A549 (cell line): ENCODE results near the gene CTNNBL1.

Experiments
- BHLHE40 ChIP-seq: IDR thresholded peaks from 2 replicates; pipeline ENCODE4 v1.6.1; 2012; ENCODE audit warnings: low read depth, low read length, inconsistent platforms
- CBX2 ChIP-seq: fragments of 200-600 bp; sonication (generic); IDR thresholded peaks from 2 replicates; pipeline ENCODE4 v1.6.1; 2016; ENCODE audit warnings: low read depth, mild to moderate bottlenecking, borderline replicate concordance
- CTCF ChIP-seq: fragments of >200 bp; sonication (Bioruptor Twin); formaldehyde crosslinking; IDR thresholded peaks from 3 replicates; pipeline ENCODE4 v1.5.1; 2016
- ESRRA ChIP-seq: fragments of 150-350 bp; IDR thresholded peaks from 2 replicates; pipeline ENCODE4 v1.6.1; 2014; ENCODE audit warnings: mild to moderate bottlenecking, low read length, borderline replicate concordance
- SMC3 ChIP-seq: fragments of >200 bp; sonication (Bioruptor Twin); formaldehyde crosslinking; IDR thresholded peaks from 3 replicates; pipeline ENCODE4 v1.6.1; 2018; ENCODE audit warnings: inconsistent platforms

- TF ChIP-seq CBX2, result no peak
- no peak; the same call in 2 of the 3 replicates for TF ChIP-seq CTCF
- no peak for TF ChIP-seq BHLHE40
- TF ChIP-seq SMC3, result no peak
- no peak for TF ChIP-seq ESRRA
These were observed 205.5 kb downstream of the CTNNBL1 start for GRCh38 chr20:37899105-37900045.
